GM12875 (cell line): ENCODE data around the gene PLEKHA7.
"Not testable (repeated sequence)": the region's sequence is repeated elsewhere in the genome, so short reads cannot be mapped to it uniquely, and the experiment has no call there.

Source experiments
- H3K4me3 ChIP-seq: one replicate; pipeline ENCODE4 v1.5.1; 2011; ENCODE audit warnings: low read depth, low read length, control low read depth
- CTCF ChIP-seq: IDR thresholded peaks from 2 replicates; pipeline ENCODE4 v1.5.1; 2011; ENCODE audit warnings: low read depth, mild to moderate bottlenecking, control low read depth, inconsistent platforms, low read length, moderate library complexity, borderline replicate concordance; ENCODE audit not compliant: insufficient read depth

Gene PLEKHA7

DNA sequence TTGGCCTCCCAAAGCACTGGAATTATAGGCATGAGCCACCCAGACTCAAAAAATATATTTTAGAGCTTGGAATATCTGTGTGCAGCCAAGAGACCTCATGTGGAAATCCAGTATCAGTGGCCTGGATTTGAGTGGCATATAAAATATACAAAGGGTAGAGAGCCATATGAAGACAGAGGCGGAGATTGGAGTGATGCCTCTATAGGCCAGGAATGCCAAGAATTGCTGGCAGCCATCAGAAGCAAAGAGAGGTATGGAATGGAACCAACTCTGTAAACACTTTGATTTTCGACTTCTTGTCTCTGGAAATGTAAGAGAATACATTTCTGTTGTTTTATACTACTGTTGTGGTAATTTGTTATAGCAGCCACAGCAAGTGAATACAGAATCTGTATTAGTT lies 123.0 kb downstream of the PLEKHA7 start:
- no peak overlapping the region for H3K4me3 ChIP-seq
- no peak for TF ChIP-seq CTCF

DNA sequence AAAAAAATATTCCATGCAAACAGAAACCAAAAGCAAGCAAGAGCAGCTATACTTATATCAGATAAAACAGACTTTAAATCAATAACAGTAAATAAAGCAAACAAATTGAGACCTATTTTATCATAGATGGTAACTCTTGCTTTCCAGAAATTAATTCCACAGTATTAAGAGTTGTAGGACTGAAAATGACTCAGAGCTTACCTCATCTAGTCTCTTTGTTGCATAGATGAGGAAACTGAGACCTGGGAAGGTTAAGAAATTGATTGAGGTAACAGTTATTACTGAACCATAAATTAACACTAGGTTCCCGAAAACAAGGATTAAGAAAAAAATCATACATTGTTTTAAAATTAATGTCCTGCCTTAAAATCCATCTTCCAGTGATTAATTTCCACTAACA lies 123.8 kb downstream of the PLEKHA7 start:
- no peak overlapping the region for H3K4me3 ChIP-seq
- no peak for TF ChIP-seq CTCF

DNA sequence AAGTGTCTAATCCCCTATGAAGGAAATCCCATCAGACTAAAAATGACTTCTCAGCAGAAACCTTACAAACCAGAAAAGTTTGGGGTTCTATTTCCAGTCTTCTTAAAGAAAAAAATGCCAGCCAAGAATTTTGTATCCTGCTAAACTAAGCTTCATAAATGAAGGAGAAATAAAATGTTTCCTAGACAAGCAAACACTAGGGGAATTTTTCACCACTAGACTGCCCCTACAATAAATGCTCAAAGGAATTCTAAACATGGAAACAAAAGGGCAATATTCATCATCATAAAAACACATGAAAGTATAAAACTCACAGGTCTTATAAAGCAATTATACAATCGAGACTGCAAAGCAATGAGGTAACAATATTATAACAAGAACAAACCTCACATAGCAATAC lies 124.3 kb downstream of the PLEKHA7 start:
- TF ChIP-seq CTCF: no peak
- no peak overlapping the region for H3K4me3 ChIP-seq

DNA sequence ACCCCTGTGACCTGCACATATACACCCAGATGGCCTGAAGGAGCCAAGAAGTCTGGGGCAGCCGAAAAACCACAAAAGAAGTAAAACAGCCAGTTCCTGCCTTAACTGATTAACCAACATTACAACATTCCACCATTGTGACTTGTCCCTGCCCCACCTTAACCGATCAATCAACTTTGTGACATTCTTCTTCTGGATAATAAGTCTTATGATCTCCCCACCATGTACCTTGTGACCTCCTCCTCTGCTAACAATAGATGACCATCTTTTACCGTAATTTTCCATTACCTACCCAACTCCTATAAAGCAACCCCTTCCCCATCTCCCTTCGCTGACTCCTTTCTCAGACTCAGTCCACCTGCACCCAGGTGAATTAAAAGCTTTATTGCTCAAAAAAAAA lies 125.2 kb downstream of the PLEKHA7 start:
- not testable (repeated sequence) for H3K4me3 ChIP-seq

DNA sequence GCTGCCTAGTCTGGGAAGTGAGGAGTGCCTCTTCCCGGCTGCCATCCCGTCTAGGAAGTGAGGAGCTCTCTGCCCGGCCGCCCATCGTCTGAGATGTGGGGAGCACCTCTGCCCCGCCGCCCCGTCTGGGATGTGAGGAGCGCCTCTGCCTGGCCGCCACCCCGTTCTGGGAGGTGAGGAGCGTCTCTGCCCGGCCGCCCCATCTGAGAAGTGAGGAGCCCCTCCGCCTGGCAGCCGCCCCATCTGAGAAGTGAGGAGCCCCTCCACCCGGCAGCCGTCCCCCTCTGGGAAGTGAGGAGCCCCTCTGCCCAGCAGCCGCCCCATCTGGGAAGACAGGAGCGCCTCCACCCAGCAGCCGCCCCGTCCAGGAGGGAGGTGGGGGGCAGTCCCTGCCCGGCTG lies 126.3 kb downstream of the PLEKHA7 start:
- not testable (repeated sequence) for H3K4me3 ChIP-seq

- no peak overlapping the region for H3K4me3 ChIP-seq
- TF ChIP-seq CTCF: no peak
These were observed 131.0 kb downstream of the PLEKHA7 start for GRCh38 chr11:16883174-16883573.

DNA sequence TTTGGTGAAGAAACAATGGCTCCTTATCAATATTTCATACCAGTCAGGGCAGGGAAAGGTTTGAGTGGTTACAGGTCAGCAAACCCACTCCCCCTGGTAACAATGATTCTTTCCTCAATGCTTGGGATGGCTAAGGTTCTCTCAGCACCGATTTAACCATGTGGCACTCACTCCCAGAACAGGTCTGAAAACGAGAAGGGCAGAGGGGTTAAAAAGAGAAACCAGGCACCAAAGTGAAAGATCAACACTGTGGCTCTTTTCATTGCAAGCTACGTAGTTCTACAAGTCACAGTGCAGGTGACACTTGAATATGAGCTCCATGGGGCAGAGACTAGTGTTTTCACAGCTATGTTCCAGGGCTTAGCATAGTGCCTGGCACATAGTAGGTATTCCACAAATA lies 132.4 kb downstream of the PLEKHA7 start:
- TF ChIP-seq CTCF: no peak
- H3K4me3 ChIP-seq: no peak overlapping the region

DNA sequence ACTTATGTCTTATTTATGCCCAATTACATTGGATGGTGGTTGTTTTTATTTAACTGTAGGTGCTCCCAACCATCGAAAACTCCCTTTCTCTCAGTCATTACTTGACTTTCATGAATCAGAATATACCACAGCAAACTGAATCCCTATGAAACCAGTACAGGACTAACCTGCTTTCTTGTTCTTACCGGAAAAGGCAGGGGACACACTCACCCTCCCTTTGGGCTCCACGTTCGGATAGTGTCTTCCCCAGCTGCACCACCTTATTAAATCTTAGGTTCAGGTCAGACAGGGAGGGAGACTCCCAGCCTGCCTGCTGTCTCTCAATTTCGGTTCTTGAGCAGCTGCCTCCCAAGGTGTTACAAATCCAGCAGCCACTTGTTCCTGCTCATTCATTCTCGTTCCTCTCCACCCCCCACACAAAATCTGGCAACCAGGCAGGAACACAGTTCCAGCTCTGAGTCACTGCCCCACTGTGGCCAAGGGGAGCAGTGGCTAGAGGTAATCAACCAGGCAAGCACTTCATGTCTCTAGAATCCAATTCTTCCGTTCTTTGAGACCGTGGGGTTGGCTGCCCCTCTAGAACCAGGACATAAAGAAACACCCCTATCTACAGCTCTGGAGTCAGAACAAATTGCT lies 133.0 kb downstream of the PLEKHA7 start:
- no peak; the same call in 1 of the 2 replicates for TF ChIP-seq CTCF
- no peak overlapping the region for H3K4me3 ChIP-seq
